HEK293T (cell line): Measurements from ENCODE around the gene CDT1.
A peak's percentile ranks its signal among the peaks of the same experiment; 100 is the strongest.

Experiments used
- CTCF ChIA-PET: fragments of 350-600 bp; formaldehyde crosslinking; extraction: SDS; loops from one replicate; lab custom pipeline; 2021; ENCODE audit warnings: antibody characterized with exemption, inconsistent platforms; lab: Yijun Ruan, JAX
- POLR2A ChIA-PET: fragments of 350-600 bp; formaldehyde crosslinking; extraction: SDS; loops from one replicate; lab custom pipeline; 2020; ENCODE audit warnings: antibody characterized with exemption, inconsistent platforms; lab: Yijun Ruan, JAX
- DNase-seq: peaks from one replicate; pipeline ENCODE4 v3.0.0; 2012; ENCODE audit warnings: mixed read lengths; ENCODE audit errors: extremely low spot score
- ARNT ChIP-seq: fragments of 450-650 bp; IDR thresholded peaks from 2 replicates; pipeline ENCODE4 v1.6.1; 2017; ENCODE audit warnings: mild to moderate bottlenecking
- BHLHE40 ChIP-seq: fragments of 450-650 bp; IDR thresholded peaks from 2 replicates; pipeline ENCODE4 v1.6.1; 2016; ENCODE audit warnings: mild to moderate bottlenecking, moderate library complexity, borderline replicate concordance
- CTBP1 ChIP-seq: fragments of 450-650 bp; IDR thresholded peaks from 2 replicates; pipeline ENCODE4 v1.6.1; 2016; ENCODE audit warnings: borderline replicate concordance
- ELF4 ChIP-seq: fragments of 450-650 bp; IDR thresholded peaks from 2 replicates; pipeline ENCODE4 v1.6.1; 2017; ENCODE audit warnings: antibody characterized with exemption
- FOXA1 ChIP-seq: fragments of 450-650 bp; IDR thresholded peaks from 2 replicates; pipeline ENCODE4 v1.6.1; 2016; ENCODE audit warnings: mild to moderate bottlenecking
- FOXK2 ChIP-seq: fragments of 450-650 bp; IDR thresholded peaks from 2 replicates; pipeline ENCODE4 v1.6.1; 2016; ENCODE audit warnings: mild to moderate bottlenecking
- FOXM1 ChIP-seq: fragments of 450-650 bp; IDR thresholded peaks from 2 replicates; pipeline ENCODE4 v1.6.1; 2017; ENCODE audit warnings: mild to moderate bottlenecking, borderline replicate concordance
- HDGF ChIP-seq: fragments of 450-650 bp; IDR thresholded peaks from 2 replicates; pipeline ENCODE4 v1.6.1; 2017; ENCODE audit warnings: antibody characterized with exemption, borderline replicate concordance
- L3MBTL2 ChIP-seq: fragments of 450-650 bp; conservative IDR thresholded peaks from 2 replicates; pipeline ENCODE4 v1.6.1; 2016; ENCODE audit warnings: mild to moderate bottlenecking
- LEF1 ChIP-seq: fragments of 450-650 bp; IDR thresholded peaks from 2 replicates; pipeline ENCODE4 v1.6.1; 2017; ENCODE audit warnings: mild to moderate bottlenecking, borderline replicate concordance
- NFRKB ChIP-seq: fragments of 450-650 bp; IDR thresholded peaks from 2 replicates; pipeline ENCODE4 v1.6.1; 2016; ENCODE audit warnings: mild to moderate bottlenecking, moderate library complexity
- PKNOX1 ChIP-seq: fragments of 450-650 bp; IDR thresholded peaks from 2 replicates; pipeline ENCODE4 v1.6.1; 2016
- SP1 ChIP-seq: fragments of 450-650 bp; IDR thresholded peaks from 2 replicates; pipeline ENCODE4 v1.6.1; 2017
- SUZ12 ChIP-seq: fragments of 450-650 bp; IDR thresholded peaks from 2 replicates; pipeline ENCODE4 v1.6.1; 2016; ENCODE audit warnings: mild to moderate bottlenecking
- TARDBP ChIP-seq: fragments of 450-650 bp; IDR thresholded peaks from 2 replicates; pipeline ENCODE4 v1.6.1; 2016
- ZNF384 ChIP-seq: fragments of 450-650 bp; IDR thresholded peaks from 2 replicates; pipeline ENCODE4 v1.6.1; 2016

CDT1 gene

GRCh38 chr16:88796278-88796677 is 7.3 kb upstream of the CDT1 start:
- DNase-seq = no peak
- ChIA-PET CTCF (no interaction called here), POLR2A (no interaction called here)
- TF ChIP-seq LEF1 (no peak), ARNT (no peak), L3MBTL2 (no peak), ZNF384 (no peak), TARDBP (no peak), FOXK2 (no peak), FOXM1 (no peak), SUZ12 (no peak), CTBP1 (no peak), SP1 (no peak), BHLHE40 (no peak), PKNOX1 (no peak), FOXA1 (no peak), ELF4 (no peak), HDGF (no peak)

- no peak for DNase-seq
- POLR2A ChIA-PET = interaction anchor here (3.9 to 4.0 kb wide), 2 partner anchors 13 to 17 kb away, joined by 22 to 64 read pairs; partner anchors contain the start of gene APRT
- TF ChIP-seq HDGF (no peak), FOXK2 (no peak), LEF1 (no peak), SUZ12 (no peak), FOXM1 (no peak), L3MBTL2 (no peak), SP1 (no peak), ZNF384 (no peak), CTBP1 (no peak), BHLHE40 (no peak), ELF4 (no peak), ARNT (no peak), FOXA1 (no peak), NFRKB (no peak), PKNOX1 (no peak), TARDBP (no peak)
- CTCF ChIA-PET = no interaction called here
Observed at GRCh38 chr16:88798073-88798472, 5.5 kb upstream of the CDT1 start.

GRCh38 chr16:88798772-88799455 is 4.7 kb upstream of the CDT1 start:
- no peak for DNase-seq
- CTCF ChIA-PET = interaction anchor here (0.6 kb wide), 1 partner anchor 10 kb away, joined by 4 read pairs; no protein-coding TSS in a partner anchor
- POLR2A ChIA-PET = interaction anchor here (0.9 to 4.0 kb wide), 6 partner anchors 12 to 53 kb away, joined by 4 to 64 read pairs (median 7); partner anchors contain the start of gene APRT
- TF ChIP-seq SP1 = no peak
- TF ChIP-seq FOXK2 = no peak
- no peak for TF ChIP-seq BHLHE40
- TF ChIP-seq L3MBTL2 = peak; percentile 68
- TF ChIP-seq FOXA1 = no peak

GRCh38 chr16:88799569-88800276 is 3.9 kb upstream of the CDT1 start:
- DNase-seq = no peak
- TF ChIP-seq TARDBP (no peak), FOXM1 (no peak), ZNF384 (no peak), PKNOX1 (no peak), LEF1 (no peak), NFRKB (no peak), SP1 (no peak), FOXA1 (no peak), BHLHE40 (no peak), CTBP1 (no peak), ELF4 (no peak), ARNT (no peak), L3MBTL2 (no peak)
- ChIA-PET CTCF (interaction anchor here (0.6 kb wide), 2 partner anchors 9 to 11 kb away, joined by 4 read pairs; no protein-coding TSS in a partner anchor), POLR2A (interaction anchor here (0.9 to 4.0 kb wide), 9 partner anchors 11 to 63 kb away, joined by 3 to 64 read pairs (median 5); partner anchors contain the start of genes APRT and PIEZO1)

GRCh38 chr16:88800277-88800592 is 3.4 kb upstream of the CDT1 start:
- TF ChIP-seq ZNF384 = no peak
- no peak for TF ChIP-seq HDGF
- TF ChIP-seq L3MBTL2 = no peak
- no peak for TF ChIP-seq SUZ12
- no peak for TF ChIP-seq NFRKB
- no peak for TF ChIP-seq SP1
- no peak for TF ChIP-seq FOXM1
- no peak for TF ChIP-seq FOXK2
- no peak for TF ChIP-seq TARDBP
- TF ChIP-seq ARNT = no peak
- TF ChIP-seq FOXA1 = no peak
- TF ChIP-seq ELF4 = no peak
- no peak for TF ChIP-seq LEF1
- no peak for TF ChIP-seq PKNOX1
- TF ChIP-seq BHLHE40 = no peak
- TF ChIP-seq CTBP1 = no peak
- ChIA-PET POLR2A (interaction anchor here (1.2 to 4.0 kb wide), 7 partner anchors 10 to 63 kb away, joined by 3 to 64 read pairs (median 7); partner anchors contain the start of genes APRT and PIEZO1), CTCF (interaction anchor here (0.6 kb wide), 1 partner anchor 9 kb away, joined by 4 read pairs; no protein-coding TSS in a partner anchor)
- DNase-seq = no peak
